ENCODE results near the gene ADAMTS19. TPM values are rescaled to one million over a fixed set of nuclear protein-coding genes. Genes with fewer than 3 reads are reported as not detected.
"Not testable (repeated sequence)": the region's sequence is repeated elsewhere in the genome, so short reads cannot be mapped to it uniquely, and the experiment has no call there.

Gene ADAMTS19
- total RNA-seq, 2 experiments from 2014 or later, result not detected

DNA sequence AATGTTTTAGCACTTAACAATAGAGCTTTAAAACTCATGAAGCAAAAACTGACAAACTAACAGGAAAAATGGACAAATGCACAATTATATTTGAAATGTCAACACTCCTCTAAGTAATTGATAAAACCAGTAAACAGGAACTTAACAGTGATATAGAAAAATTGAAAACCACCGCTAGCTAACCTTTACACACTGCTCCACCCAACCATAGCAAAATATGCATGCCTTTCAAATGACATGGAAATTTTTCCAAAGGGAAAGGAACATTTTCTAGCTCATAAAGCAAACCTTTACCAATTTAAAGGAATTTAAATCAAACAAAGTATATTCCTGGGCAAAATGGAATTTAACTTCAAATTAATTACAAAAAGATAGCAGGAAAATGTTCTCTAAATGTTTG, 109.2 kb downstream of the ADAMTS19 start:
- ChIA-PET CTCF (no interaction called here), POLR2A (no interaction called here)
- H3K27ac Mint-ChIP-seq, result no peak overlapping the region
- no peaks in the 10 kb centered on the region for H3K9me3 Mint-ChIP-seq
- ATAC-seq (no peak), DNase-seq (no peak)
- intact Hi-C loops (cut with micrococcal nuclease), result no loop called here
- TF ChIP-seq, protein P1, sequence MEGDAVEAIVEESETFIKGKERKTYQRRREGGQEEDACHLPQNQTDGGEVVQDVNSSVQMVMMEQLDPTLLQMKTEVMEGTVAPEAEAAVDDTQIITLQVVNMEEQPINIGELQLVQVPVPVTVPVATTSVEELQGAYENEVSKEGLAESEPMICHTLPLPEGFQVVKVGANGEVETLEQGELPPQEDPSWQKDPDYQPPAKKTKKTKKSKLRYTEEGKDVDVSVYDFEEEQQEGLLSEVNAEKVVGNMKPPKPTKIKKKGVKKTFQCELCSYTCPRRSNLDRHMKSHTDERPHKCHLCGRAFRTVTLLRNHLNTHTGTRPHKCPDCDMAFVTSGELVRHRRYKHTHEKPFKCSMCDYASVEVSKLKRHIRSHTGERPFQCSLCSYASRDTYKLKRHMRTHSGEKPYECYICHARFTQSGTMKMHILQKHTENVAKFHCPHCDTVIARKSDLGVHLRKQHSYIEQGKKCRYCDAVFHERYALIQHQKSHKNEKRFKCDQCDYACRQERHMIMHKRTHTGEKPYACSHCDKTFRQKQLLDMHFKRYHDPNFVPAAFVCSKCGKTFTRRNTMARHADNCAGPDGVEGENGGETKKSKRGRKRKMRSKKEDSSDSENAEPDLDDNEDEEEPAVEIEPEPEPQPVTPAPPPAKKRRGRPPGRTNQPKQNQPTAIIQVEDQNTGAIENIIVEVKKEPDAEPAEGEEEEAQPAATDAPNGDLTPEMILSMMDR (IDR thresholded peaks at IDR 0.05), result no peak
- no peaks in the 10 kb centered on the region for H3K4me1 Mint-ChIP-seq (ENCODE audit: low read depth)
- no peaks in the 10 kb centered on the region for H3K36me3 Mint-ChIP-seq (ENCODE audit: low read depth)
- no peaks in the 10 kb centered on the region for H3K27me3 Mint-ChIP-seq
- H3K4me3 Mint-ChIP-seq, result no peak overlapping the region

DNA sequence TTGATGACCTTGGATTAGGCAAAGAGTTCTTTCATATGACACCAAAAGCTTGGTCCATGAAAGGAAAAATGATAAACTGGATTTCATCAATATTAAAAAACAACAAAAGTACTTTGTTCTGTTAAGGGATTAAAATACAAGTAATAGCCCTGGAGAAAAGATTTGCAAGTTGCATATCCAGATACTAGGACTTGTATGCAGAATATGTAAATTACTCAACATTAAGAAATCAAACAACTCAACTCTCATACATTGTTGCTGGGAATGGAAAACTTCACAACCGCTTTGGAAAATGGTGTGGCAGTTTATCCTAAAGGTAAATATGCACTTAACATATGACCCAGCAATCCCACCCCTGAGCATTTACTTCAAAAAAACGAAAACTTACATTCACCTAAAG, 112.0 kb downstream of the ADAMTS19 start:
- TF ChIP-seq, protein P1 (IDR thresholded peaks at IDR 0.05), result no peak
- no peaks in the 10 kb centered on the region for H3K36me3 Mint-ChIP-seq (ENCODE audit: low read depth)
- ChIA-PET CTCF (no interaction called here), POLR2A (no interaction called here)
- no peaks in the 10 kb centered on the region for H3K27me3 Mint-ChIP-seq
- H3K4me3 Mint-ChIP-seq, result no peak overlapping the region
- intact Hi-C loops (cut with micrococcal nuclease), result no loop called here
- H3K27ac Mint-ChIP-seq, result no peak overlapping the region
- no peak for ATAC-seq
- DNase-seq, result no peak
- H3K4me1 Mint-ChIP-seq (ENCODE audit: low read depth), result no peaks in the 10 kb centered on the region
- peaks cover 3% of the 10 kb centered on the region for H3K9me3 Mint-ChIP-seq

DNA sequence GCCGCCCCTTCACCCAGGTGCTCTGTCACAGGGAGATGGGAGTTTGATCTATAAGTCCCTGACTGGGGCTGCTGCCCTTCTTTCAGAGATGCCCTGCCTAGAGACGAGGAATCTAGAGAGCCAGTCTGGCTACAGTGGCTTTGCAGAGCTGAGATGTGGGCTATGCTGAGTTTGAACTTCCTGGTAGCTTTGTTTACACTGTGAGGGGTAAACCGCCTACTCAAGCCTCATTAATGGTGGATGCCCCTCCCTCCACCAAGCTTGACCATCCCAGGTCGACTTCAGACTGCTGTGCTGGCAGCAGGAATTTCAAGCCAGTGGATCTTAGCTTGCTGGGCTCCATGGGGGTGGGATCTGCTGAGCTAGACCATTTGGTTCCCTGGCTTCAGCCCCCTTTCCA, 124.4 kb downstream of the ADAMTS19 start:
- DNase-seq; H3K4me1 Mint-ChIP-seq (ENCODE audit: low read depth); H3K4me3 Mint-ChIP-seq; CTCF ChIA-PET; H3K27me3 Mint-ChIP-seq; intact Hi-C loops (cut with micrococcal nuclease); POLR2A ChIA-PET; H3K36me3 Mint-ChIP-seq (ENCODE audit: low read depth); ATAC-seq; H3K27ac Mint-ChIP-seq; H3K9me3 Mint-ChIP-seq: not testable (repeated sequence)

DNA sequence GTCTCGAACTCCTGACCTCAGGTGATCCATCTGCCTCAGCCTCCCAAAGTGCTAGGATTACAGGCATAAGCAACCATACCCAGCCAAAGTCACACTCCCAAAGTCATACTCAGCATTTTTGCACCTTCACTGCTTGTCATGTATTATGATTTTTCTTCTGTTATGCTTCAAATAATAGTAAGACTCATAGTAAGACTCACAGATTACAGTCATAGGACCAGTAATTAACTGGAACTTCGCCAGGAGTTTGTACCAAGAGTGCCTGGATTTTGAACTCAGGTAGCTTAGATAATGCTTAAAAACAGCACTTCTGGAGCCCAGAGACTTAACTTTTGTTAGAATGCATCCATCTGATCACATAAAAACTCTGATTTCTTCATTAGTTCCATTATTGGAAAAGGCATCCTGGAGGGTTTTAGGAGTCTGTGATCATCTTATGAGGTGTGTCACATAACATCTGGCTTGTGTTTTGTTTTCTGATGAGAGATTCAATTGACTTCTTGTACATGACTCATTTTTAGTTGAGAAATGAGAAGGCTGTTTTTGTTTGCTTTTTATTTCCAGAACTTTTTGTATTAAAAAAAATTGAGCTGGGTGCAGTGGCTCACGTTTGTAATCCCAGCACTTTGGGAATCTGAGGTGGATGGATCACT, 131.5 kb downstream of the ADAMTS19 start:
- no peaks in the 10 kb centered on the region for H3K4me1 Mint-ChIP-seq (ENCODE audit: low read depth)
- DNase-seq (no peak), ATAC-seq (no peak)
- no peaks in the 10 kb centered on the region for H3K27me3 Mint-ChIP-seq
- intact Hi-C loops (cut with micrococcal nuclease), result no loop called here
- H3K36me3 Mint-ChIP-seq (ENCODE audit: low read depth), result no peaks in the 10 kb centered on the region
- ChIA-PET POLR2A (no interaction called here), CTCF (no interaction called here)
- no peaks in the 10 kb centered on the region for H3K9me3 Mint-ChIP-seq
- TF ChIP-seq, protein P1 (IDR thresholded peaks at IDR 0.05), result no peak
- H3K27ac Mint-ChIP-seq, result no peak overlapping the region
- no peak overlapping the region for H3K4me3 Mint-ChIP-seq

DNA sequence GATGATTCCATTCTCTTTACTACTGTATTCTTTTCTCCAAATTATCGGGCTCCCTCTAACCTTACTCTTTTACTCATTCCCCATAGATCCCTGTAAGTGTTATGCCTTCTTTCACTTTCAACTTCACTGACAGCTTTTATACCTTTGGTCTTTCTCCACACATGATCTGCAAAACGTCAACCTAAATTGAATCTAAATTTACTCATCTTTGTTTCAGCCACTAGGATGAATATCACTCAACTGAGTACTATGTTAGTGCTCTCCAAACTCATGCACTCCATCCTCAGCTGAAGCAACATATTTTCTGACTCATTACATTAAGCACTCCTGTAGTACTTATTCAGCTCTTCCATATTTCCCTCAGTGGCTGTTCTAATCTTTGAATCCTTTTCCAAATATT, 133.4 kb downstream of the ADAMTS19 start:
- Mint-ChIP-seq H3K9me3 (no peaks in the 10 kb centered on the region), H3K4me1 (ENCODE audit: low read depth) (no peaks in the 10 kb centered on the region), H3K27ac (no peak overlapping the region), H3K27me3 (no peaks in the 10 kb centered on the region), H3K4me3 (no peak overlapping the region), H3K36me3 (ENCODE audit: low read depth) (no peaks in the 10 kb centered on the region)
- intact Hi-C loops (cut with micrococcal nuclease), result no loop called here
- ATAC-seq (no peak), DNase-seq (no peak)
- ChIA-PET POLR2A (no interaction called here), CTCF (no interaction called here)
- TF ChIP-seq, protein P1 (IDR thresholded peaks at IDR 0.05), result no peak

DNA sequence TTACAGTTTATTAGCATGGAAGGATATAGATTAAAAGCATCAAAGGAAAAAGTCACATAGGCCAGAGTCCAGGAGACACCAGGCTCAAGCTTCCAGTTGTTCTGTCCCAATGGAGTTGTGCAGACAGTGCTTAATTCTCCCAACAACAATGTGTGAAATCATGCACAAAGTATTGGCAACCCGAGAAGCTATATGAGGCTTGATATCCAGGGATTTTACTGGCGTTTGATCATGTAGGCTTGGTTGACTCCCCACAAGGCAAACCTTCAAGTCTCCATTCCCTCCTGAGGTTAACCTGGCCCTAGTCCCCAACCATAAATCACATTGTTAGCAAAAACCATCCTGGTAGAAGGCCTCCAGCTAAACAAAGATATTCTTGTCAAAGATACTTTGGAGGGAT, 141.5 kb downstream of the ADAMTS19 start:
- intact Hi-C loops (cut with micrococcal nuclease), result no loop called here
- ATAC-seq (no peak), DNase-seq (no peak)
- no peaks in the 10 kb centered on the region for H3K9me3 Mint-ChIP-seq
- no peaks in the 10 kb centered on the region for H3K4me1 Mint-ChIP-seq (ENCODE audit: low read depth)
- no peak overlapping the region for H3K27ac Mint-ChIP-seq
- no peaks in the 10 kb centered on the region for H3K27me3 Mint-ChIP-seq
- CTCF ChIA-PET, result no interaction called here
- H3K36me3 Mint-ChIP-seq (ENCODE audit: low read depth), result no peaks in the 10 kb centered on the region
- H3K4me3 Mint-ChIP-seq, result no peak overlapping the region
- TF ChIP-seq, protein P1 (IDR thresholded peaks at IDR 0.05), result no peak
- POLR2A ChIA-PET, result no interaction called here

Measured in activated CD8-positive, alpha-beta T cell treated with anti-CD3 and anti-CD28 coated beads for 36 hours (primary cell).